ENCODE results near the gene DAB2IP. TPM values are rescaled to one million over a fixed set of nuclear protein-coding genes. Genes with fewer than 3 reads are reported as not detected.

DAB2IP gene
- total RNA-seq, 1 donor from 2014 or later = 41.7 TPM

- Mint-ChIP-seq H3K36me3 (ENCODE audit: low read depth, unreplicated experiment) (peaks cover 3% of the 10 kb centered on the region), H3K4me1 (ENCODE audit: low read depth, unreplicated experiment) (no peaks in the 10 kb centered on the region), H3K27ac (ENCODE audit: unreplicated experiment) (no peak overlapping the region), H3K4me3 (ENCODE audit: unreplicated experiment) (no peak overlapping the region), H3K9me3 (ENCODE audit: unreplicated experiment) (peaks cover 3% of the 10 kb centered on the region), H3K27me3 (ENCODE audit: low read depth, unreplicated experiment) (peaks cover 71% of the 10 kb centered on the region)
- Histone ChIP-seq H3K4me3 (ENCODE audit: insufficient read depth, low read depth, low read length) (no peak overlapping the region), H3K4me1 (ENCODE audit: insufficient read depth, low read length) (peaks cover 7% of the 10 kb centered on the region), H3K4me2 (ENCODE audit: low read length) (no peak overlapping the region), H3K27ac (ENCODE audit: low read depth, low read length) (no peak overlapping the region), H3K36me3 (ENCODE audit: insufficient read depth, low read length) (no peaks in the 10 kb centered on the region), H3K27me3 (ENCODE audit: insufficient read depth, low read length) (peaks cover 4% of the 10 kb centered on the region), H4K20me1 (ENCODE audit: insufficient read depth, low read length) (no peaks in the 10 kb centered on the region), H3K79me2 (ENCODE audit: insufficient read depth, low read length) (no peaks in the 10 kb centered on the region), H3K9ac (ENCODE audit: low read length) (no peak overlapping the region), H2AFZ (ENCODE audit: low read depth, low read length) (no peak overlapping the region), H3K9me3 (ENCODE audit: insufficient read depth, low read depth, low read length) (no peaks in the 10 kb centered on the region)
- FAIRE-seq (no peak), DNase-seq (ENCODE audit: low read depth) (no peak)
- TF ChIP-seq, protein P1, sequence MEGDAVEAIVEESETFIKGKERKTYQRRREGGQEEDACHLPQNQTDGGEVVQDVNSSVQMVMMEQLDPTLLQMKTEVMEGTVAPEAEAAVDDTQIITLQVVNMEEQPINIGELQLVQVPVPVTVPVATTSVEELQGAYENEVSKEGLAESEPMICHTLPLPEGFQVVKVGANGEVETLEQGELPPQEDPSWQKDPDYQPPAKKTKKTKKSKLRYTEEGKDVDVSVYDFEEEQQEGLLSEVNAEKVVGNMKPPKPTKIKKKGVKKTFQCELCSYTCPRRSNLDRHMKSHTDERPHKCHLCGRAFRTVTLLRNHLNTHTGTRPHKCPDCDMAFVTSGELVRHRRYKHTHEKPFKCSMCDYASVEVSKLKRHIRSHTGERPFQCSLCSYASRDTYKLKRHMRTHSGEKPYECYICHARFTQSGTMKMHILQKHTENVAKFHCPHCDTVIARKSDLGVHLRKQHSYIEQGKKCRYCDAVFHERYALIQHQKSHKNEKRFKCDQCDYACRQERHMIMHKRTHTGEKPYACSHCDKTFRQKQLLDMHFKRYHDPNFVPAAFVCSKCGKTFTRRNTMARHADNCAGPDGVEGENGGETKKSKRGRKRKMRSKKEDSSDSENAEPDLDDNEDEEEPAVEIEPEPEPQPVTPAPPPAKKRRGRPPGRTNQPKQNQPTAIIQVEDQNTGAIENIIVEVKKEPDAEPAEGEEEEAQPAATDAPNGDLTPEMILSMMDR (IDR thresholded peaks at IDR 0.05; ENCODE audit: insufficient read depth, low read depth, low read length) = no peak
- no peak for TF ChIP-seq EZH2 (IDR thresholded peaks at IDR 0.05; ENCODE audit: insufficient read depth, low read length)
These were observed 164.4 kb downstream of the DAB2IP start for GRCh38 chr9:121815546-121816448.

DNA sequence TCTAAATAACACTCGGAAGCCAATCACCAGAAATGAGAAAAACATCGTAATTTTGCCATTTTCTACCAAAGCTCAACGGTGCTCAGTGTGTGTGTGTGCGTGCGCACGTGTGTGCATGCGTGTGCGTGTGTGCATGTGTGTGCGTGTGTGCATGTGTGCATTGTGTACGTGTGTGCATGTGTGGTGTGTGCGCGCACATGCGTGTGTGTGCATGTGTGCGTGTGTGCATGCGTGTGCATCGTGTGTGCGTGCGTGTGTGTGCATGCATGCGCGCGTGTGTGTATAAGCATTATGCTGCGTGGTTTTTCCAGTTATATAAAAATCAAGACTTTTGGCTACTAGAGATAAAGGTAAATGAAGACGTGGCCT lies 165.0 kb downstream of the DAB2IP start:
- H3K27me3 Mint-ChIP-seq (ENCODE audit: low read depth, unreplicated experiment) = peaks cover 74% of the 10 kb centered on the region
- Histone ChIP-seq H3K4me2 (ENCODE audit: low read length) (no peak overlapping the region), H3K36me3 (ENCODE audit: insufficient read depth, low read length) (no peaks in the 10 kb centered on the region), H3K9ac (ENCODE audit: low read length) (no peak overlapping the region), H3K27me3 (ENCODE audit: insufficient read depth, low read length) (peaks cover 4% of the 10 kb centered on the region), H2AFZ (ENCODE audit: low read depth, low read length) (no peak overlapping the region), H3K4me3 (ENCODE audit: insufficient read depth, low read depth, low read length) (no peak overlapping the region), H3K79me2 (ENCODE audit: insufficient read depth, low read length) (no peaks in the 10 kb centered on the region), H3K9me3 (ENCODE audit: insufficient read depth, low read depth, low read length) (no peaks in the 10 kb centered on the region), H3K4me1 (ENCODE audit: insufficient read depth, low read length) (peaks cover 7% of the 10 kb centered on the region), H3K27ac (ENCODE audit: low read depth, low read length) (no peak overlapping the region), H4K20me1 (ENCODE audit: insufficient read depth, low read length) (no peaks in the 10 kb centered on the region)
- no peak overlapping the region for H3K4me3 Mint-ChIP-seq (ENCODE audit: unreplicated experiment)
- no peaks in the 10 kb centered on the region for H3K4me1 Mint-ChIP-seq (ENCODE audit: low read depth, unreplicated experiment)
- DNase-seq (ENCODE audit: low read depth) = no peak
- H3K27ac Mint-ChIP-seq (ENCODE audit: unreplicated experiment) = no peak overlapping the region
- peaks cover 3% of the 10 kb centered on the region for H3K9me3 Mint-ChIP-seq (ENCODE audit: unreplicated experiment)
- H3K36me3 Mint-ChIP-seq (ENCODE audit: low read depth, unreplicated experiment) = peaks cover 3% of the 10 kb centered on the region
- TF ChIP-seq, protein P1 (IDR thresholded peaks at IDR 0.05; ENCODE audit: insufficient read depth, low read depth, low read length) = no peak
- TF ChIP-seq EZH2 (IDR thresholded peaks at IDR 0.05; ENCODE audit: insufficient read depth, low read length) = no peak
- FAIRE-seq = no peak
